ENCODE data around the gene TRIOBP.

TRIOBP gene

DNA sequence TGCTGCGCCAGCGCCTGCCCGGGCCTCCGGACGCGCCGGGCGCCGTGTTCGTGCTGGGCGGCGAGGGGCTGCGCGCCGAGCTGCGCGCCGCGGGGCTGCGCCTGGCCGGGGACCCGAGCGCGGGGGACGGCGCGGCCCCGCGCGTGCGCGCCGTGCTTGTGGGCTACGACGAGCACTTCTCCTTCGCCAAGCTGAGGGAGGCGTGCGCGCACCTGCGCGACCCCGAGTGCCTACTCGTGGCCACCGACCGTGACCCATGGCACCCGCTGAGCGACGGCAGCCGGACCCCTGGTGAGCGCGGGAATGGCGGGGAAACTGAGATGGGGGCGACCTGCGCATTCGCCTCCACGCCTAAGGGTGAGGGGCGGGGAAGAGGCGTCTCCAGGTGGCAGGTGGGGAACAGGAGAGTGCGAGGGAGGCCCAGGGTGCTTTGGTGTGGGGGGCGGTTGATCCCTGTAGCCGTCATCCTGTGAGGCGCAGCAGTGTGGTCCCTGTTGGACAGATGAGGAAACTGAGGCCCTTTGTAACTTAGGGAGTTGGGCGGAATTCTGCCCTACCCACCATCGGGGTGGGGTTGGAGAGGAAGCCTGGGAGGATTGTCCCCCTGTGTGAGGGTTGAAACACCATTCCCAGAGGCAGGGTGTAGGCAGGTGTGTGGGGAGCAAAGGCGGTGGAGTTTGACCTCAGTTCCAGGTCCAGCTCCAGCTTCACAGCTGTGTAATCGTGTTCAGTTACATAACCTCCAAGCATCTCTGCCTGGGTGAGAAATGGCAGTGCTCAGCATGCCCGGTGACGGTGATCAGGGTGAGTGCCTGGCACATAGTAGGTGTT, 37.6 kb upstream of the TRIOBP start (continued):
- TF ChIP-seq GLIS1 (tag by site-specific recombination; IDR thresholded peaks at IDR 0.05) (peak; percentile 42), ZNF426 (tag by site-specific recombination; IDR thresholded peaks at IDR 0.05) (no peak), YY2 (tag by site-specific recombination; IDR thresholded peaks at IDR 0.05) (peak; percentile 39; the same call in 1 of the 2 replicates), ZNF416 (tag by site-specific recombination; IDR thresholded peaks at IDR 0.05) (no peak), HOXA7 (CRISPR knock-in tag; IDR thresholded peaks at IDR 0.05; ENCODE audit: borderline replicate concordance) (no peak), ZNF274 (IDR thresholded peaks at IDR 0.05; ENCODE audit: low read length) (no peak), ZNF274 (tag by site-specific recombination; IDR thresholded peaks at IDR 0.05; ENCODE audit: borderline replicate concordance) (no peak), RBAK (tag by site-specific recombination; IDR thresholded peaks at IDR 0.05) (no peak), ZFHX2 (tag by site-specific recombination; conservative IDR thresholded peaks at IDR 0.05) (peak; percentile 92), ZNF223 (tag by site-specific recombination; IDR thresholded peaks at IDR 0.05) (no peak), ZNF843 (tag by site-specific recombination; IDR thresholded peaks at IDR 0.05) (no peak), ZNF2 (tag by site-specific recombination; IDR thresholded peaks at IDR 0.05) (peak; percentile 33; the same call in 1 of the 2 replicates), YY1 (tag by site-specific recombination; IDR thresholded peaks at IDR 0.05) (no peak), SP2 (tag by site-specific recombination; IDR thresholded peaks at IDR 0.05) (peak; percentile 59), ZNF335 (tag by site-specific recombination; conservative IDR thresholded peaks at IDR 0.05) (peak; percentile 77), EGR2 (tag by site-specific recombination; IDR thresholded peaks at IDR 0.05; ENCODE audit: low read depth) (peak; percentile 95), ZNF140 (tag by site-specific recombination; IDR thresholded peaks at IDR 0.05) (no peak), ZNF174 (tag by site-specific recombination; IDR thresholded peaks at IDR 0.05) (no peak), BCL11B (tag by site-specific recombination; IDR thresholded peaks at IDR 0.05; ENCODE audit: low read depth) (peak; percentile 40; the same call in 1 of the 2 replicates), BCL11A (tag by site-specific recombination; IDR thresholded peaks at IDR 0.05; ENCODE audit: low read depth) (no peak), ZNF501 (tag by site-specific recombination; IDR thresholded peaks at IDR 0.05) (no peak), ZNF677 (tag by site-specific recombination; IDR thresholded peaks at IDR 0.05) (no peak), GLI4 (tag by site-specific recombination; IDR thresholded peaks at IDR 0.05) (no peak; the same call in 1 of the 2 replicates), ZNF169 (tag by site-specific recombination; IDR thresholded peaks at IDR 0.05) (no peak), ZNF560 (tag by site-specific recombination; IDR thresholded peaks at IDR 0.05; ENCODE audit: borderline replicate concordance) (no peak), KLF16 (tag by site-specific recombination; IDR thresholded peaks at IDR 0.05) (0 out of 2 replicates have a peak, but pooled peaks have one; percentile 43)
- TF ChIP-seq, protein P1, sequence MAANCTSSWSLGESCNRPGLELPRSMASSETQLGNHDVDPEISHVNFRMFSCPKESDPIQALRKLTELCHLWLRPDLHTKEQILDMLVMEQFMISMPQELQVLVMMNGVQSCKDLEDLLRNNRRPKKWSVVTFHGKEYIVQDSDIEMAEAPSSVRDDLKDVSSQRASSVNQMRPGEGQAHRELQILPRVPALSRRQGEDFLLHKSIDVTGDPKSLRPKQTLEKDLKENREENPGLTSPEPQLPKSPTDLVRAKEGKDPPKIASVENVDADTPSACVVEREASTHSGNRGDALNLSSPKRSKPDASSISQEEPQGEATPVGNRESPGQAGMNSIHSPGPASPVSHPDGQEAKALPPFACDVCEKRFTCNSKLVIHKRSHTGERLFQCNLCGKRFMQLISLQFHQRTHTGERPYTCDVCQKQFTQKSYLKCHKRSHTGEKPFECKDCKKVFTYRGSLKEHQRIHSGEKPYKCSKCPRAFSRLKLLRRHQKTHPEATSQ (tag by site-specific recombination; IDR thresholded peaks at IDR 0.05) = no peak
- TF ChIP-seq, protein P2, sequence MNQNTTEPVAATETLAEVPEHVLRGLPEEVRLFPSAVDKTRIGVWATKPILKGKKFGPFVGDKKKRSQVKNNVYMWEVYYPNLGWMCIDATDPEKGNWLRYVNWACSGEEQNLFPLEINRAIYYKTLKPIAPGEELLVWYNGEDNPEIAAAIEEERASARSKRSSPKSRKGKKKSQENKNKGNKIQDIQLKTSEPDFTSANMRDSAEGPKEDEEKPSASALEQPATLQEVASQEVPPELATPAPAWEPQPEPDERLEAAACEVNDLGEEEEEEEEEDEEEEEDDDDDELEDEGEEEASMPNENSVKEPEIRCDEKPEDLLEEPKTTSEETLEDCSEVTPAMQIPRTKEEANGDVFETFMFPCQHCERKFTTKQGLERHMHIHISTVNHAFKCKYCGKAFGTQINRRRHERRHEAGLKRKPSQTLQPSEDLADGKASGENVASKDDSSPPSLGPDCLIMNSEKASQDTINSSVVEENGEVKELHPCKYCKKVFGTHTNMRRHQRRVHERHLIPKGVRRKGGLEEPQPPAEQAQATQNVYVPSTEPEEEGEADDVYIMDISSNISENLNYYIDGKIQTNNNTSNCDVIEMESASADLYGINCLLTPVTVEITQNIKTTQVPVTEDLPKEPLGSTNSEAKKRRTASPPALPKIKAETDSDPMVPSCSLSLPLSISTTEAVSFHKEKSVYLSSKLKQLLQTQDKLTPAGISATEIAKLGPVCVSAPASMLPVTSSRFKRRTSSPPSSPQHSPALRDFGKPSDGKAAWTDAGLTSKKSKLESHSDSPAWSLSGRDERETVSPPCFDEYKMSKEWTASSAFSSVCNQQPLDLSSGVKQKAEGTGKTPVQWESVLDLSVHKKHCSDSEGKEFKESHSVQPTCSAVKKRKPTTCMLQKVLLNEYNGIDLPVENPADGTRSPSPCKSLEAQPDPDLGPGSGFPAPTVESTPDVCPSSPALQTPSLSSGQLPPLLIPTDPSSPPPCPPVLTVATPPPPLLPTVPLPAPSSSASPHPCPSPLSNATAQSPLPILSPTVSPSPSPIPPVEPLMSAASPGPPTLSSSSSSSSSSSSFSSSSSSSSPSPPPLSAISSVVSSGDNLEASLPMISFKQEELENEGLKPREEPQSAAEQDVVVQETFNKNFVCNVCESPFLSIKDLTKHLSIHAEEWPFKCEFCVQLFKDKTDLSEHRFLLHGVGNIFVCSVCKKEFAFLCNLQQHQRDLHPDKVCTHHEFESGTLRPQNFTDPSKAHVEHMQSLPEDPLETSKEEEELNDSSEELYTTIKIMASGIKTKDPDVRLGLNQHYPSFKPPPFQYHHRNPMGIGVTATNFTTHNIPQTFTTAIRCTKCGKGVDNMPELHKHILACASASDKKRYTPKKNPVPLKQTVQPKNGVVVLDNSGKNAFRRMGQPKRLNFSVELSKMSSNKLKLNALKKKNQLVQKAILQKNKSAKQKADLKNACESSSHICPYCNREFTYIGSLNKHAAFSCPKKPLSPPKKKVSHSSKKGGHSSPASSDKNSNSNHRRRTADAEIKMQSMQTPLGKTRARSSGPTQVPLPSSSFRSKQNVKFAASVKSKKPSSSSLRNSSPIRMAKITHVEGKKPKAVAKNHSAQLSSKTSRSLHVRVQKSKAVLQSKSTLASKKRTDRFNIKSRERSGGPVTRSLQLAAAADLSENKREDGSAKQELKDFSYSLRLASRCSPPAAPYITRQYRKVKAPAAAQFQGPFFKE (tag by site-specific recombination; IDR thresholded peaks at IDR 0.05; ENCODE audit: borderline replicate concordance) = no peak
- TF ChIP-seq, protein P3, sequence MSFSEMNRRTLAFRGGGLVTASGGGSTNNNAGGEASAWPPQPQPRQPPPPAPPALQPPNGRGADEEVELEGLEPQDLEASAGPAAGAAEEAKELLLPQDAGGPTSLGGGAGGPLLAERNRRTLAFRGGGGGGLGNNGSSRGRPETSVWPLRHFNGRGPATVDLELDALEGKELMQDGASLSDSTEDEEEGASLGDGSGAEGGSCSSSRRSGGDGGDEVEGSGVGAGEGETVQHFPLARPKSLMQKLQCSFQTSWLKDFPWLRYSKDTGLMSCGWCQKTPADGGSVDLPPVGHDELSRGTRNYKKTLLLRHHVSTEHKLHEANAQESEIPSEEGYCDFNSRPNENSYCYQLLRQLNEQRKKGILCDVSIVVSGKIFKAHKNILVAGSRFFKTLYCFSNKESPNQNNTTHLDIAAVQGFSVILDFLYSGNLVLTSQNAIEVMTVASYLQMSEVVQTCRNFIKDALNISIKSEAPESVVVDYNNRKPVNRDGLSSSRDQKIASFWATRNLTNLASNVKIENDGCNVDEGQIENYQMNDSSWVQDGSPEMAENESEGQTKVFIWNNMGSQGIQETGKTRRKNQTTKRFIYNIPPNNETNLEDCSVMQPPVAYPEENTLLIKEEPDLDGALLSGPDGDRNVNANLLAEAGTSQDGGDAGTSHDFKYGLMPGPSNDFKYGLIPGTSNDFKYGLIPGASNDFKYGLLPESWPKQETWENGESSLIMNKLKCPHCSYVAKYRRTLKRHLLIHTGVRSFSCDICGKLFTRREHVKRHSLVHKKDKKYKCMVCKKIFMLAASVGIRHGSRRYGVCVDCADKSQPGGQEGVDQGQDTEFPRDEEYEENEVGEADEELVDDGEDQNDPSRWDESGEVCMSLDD (tag by site-specific recombination; IDR thresholded peaks at IDR 0.05) = 0 out of 2 replicates have a peak, but pooled peaks have one; percentile 51

Data from HEK293 (cell line).